Stimulated activated CD4-positive, alpha-beta T cell treated with anti-CD3 and anti-CD28 coated beads, Interleukin-4, amount 100 ng/mL, for 48 hours (primary cell): ENCODE measurements around the gene GHRH.

Experiments
- DNase-seq, 2 donors: peaks; one replicate each; pipeline ENCODE4 v3.0.0-alpha.2; 2020; ENCODE audit warnings: low read depth in 2 of 2

The GHRH gene

GRCh38 chr20:37290158-37290810 is 28.7 kb upstream of the GHRH start:
- no peak for DNase-seq

- no peak for DNase-seq
These were observed 26.5 kb upstream of the GHRH start for GRCh38 chr20:37288091-37288490.

GRCh38 chr20:37285664-37286374 is 24.2 kb upstream of the GHRH start:
- DNase-seq = no peak

- DNase-seq = no peak
These were observed 23.1 kb upstream of the GHRH start for GRCh38 chr20:37284691-37285161.

- no peak for DNase-seq
These were observed 22.0 kb upstream of the GHRH start for GRCh38 chr20:37283530-37284195.

GRCh38 chr20:37282556-37282955 is 20.9 kb upstream of the GHRH start:
- DNase-seq = no peak

GRCh38 chr20:37280403-37280802 is 18.8 kb upstream of the GHRH start:
- DNase-seq = no peak

GRCh38 chr20:37279820-37280219 is 18.2 kb upstream of the GHRH start:
- no peak for DNase-seq

- no peak for DNase-seq
These were observed 17.5 kb upstream of the GHRH start for GRCh38 chr20:37278966-37279590.

- no peak for DNase-seq
These were observed 15.6 kb upstream of the GHRH start for GRCh38 chr20:37277253-37277593.

GRCh38 chr20:37276494-37277252 is 15.1 kb upstream of the GHRH start:
- DNase-seq = no peak

- no peak for DNase-seq
These were observed 13.4 kb upstream of the GHRH start for GRCh38 chr20:37274851-37275524.

- no peak for DNase-seq
These were observed 12.4 kb upstream of the GHRH start for GRCh38 chr20:37273988-37274387.

GRCh38 chr20:37271421-37271768 is 9.8 kb upstream of the GHRH start:
- DNase-seq = no peak

GRCh38 chr20:37270576-37271420 is 9.2 kb upstream of the GHRH start:
- DNase-seq = no peak

GRCh38 chr20:37267667-37268313 is 6.2 kb upstream of the GHRH start:
- DNase-seq = no peak

GRCh38 chr20:37266940-37267666 is 5.5 kb upstream of the GHRH start:
- DNase-seq = no peak

- DNase-seq = no peak
These were observed 3.5 kb upstream of the GHRH start for GRCh38 chr20:37265152-37265551.

- DNase-seq = no peak
These were observed 2.1 kb upstream of the GHRH start for GRCh38 chr20:37263686-37264085.
